HG02870 (cell line): Measurements from ENCODE around the gene ZPR1.

Source experiments
- ATAC-seq: cut with Tn5 transposase; IDR thresholded peaks from one replicate; pipeline ENCODE4 v1.9.1; 2021; ENCODE audit warnings: mild to moderate bottlenecking, moderate library complexity; ENCODE audit not compliant: unreplicated experiment

The ZPR1 gene

DNA sequence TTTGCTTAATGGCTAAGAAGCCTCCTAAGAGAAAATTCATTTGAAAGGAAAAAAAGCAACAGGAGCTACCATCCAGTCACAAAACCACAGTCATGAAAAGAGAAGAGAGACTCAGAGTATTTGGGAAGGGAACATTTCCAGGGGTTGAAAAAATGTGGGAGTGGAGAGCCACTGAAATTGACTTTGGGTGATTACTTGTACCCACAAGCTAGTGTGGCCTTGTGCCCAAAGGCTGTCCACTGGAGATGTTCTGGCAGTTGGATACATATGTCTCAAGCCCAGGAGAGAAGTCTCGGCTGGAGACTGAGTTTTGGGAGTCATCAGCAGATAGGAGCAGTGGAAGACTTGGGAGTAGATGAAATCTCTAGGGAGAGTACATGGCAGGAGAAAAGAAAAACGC is 7.0 kb upstream of the ZPR1 start:
- ATAC-seq: no peak

DNA sequence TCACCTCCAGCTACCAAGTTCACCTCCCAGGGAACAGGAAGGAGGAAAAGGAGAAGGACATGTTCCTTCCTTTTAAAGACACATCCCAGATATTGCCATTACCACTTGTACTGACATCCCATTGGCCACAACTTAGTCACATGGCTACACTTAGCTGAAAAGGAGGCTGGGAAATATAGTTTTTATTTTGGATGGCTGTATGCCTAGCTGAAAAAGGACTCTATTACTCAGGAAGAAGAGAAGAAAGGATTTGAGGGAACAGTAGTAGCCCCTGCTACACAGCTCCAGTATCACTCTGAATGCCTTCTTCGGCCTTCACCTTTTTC is 5.9 kb upstream of the ZPR1 start:
- no peak for ATAC-seq

DNA sequence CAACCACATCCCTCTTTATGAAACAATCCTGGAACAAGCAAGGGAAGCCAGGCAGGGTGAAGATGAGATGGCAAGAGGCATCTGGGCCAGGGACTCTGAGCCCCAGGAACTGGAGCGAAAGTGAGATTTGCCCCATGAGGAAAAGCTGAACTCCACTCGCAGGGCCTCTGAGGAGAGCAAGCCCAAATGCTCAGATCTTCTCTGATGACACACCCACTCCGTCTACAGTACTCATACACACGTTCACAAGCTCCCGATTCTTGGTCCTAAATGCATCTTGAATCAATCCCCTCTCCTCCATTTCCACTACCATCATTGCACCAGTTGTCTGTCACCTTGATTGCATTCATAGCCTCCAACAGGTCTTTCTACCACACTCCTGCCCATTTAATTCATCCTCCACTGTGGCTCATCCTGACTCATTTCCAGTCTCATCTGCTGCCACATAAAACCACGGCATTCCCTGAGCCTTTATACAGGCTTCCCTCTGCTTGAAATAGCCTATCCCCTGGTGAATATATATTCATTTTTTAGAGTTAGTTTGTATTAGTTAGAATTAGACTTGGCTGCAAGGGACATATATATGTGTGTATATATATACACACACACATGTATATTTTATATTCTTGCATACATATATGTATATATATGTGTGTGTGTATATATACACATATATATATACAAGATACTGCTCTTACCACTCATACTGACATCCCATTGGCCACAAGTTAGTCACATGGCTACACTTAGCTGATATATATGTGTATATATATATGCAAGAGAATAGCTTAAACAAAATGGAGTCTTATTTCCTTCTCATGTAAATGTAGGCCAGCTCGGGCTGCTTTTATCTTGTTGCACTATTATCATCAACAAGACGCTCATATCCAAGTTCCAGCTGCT is 5.3 kb upstream of the ZPR1 start:
- ATAC-seq: no peak

DNA sequence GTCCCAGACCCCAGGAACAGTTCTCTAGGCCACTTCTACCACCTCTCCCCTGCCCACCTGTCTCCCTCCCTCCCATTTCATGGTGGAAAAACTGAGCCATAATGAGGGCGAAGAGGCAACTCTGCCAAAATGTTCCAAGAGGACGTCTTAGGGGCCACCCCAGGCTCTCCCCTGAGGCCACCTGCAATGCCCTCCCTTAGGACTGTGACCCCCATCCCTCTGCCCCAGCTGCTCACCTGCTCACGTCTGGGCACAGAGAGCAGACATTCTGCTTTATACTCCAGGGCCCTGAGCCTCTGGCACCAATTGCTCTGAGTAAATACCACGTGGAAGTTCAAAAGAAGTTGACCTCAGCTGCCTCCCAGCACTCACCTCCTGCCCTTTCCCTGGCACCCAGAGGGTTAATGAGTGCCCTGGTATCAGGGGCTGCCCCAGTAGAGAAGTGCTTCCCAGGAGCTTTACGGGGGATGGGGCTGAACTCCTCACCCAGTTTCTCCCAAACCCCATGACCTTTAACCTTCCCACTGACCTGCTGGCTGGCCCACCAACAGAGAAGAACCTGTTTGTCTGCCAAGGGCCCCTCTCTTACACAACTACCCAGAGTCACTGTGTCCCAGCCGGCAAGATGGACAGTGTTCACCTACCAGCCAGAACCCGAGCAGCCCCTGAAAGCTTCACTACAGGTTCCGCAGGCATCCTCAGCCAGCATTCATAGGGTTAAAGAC is 4.5 kb upstream of the ZPR1 start:
- no peak for ATAC-seq

DNA sequence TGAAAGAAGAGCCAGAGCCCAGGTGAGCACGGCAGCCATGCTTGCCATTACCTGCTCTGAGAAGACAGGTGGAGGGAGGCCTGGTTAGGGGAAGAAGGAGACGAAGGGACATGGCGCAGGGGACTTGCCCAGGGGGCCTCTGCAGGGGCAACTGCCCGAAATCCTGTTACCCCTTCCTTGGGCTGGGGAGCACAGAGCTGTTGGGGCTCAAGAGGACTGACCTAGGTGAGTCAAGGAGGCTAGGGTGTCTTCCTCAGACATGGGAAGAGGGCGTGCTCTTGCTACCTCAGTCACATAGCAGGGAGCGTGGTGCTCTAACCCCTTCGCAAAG is 4.0 kb upstream of the ZPR1 start, which contains the start of gene APOA5:
Gene APOA5 (minus strand): TSS at position 67 of the 331 bp plus-strand sequence. CDS start 19 bp downstream, at position 48.
- no peak for ATAC-seq

DNA sequence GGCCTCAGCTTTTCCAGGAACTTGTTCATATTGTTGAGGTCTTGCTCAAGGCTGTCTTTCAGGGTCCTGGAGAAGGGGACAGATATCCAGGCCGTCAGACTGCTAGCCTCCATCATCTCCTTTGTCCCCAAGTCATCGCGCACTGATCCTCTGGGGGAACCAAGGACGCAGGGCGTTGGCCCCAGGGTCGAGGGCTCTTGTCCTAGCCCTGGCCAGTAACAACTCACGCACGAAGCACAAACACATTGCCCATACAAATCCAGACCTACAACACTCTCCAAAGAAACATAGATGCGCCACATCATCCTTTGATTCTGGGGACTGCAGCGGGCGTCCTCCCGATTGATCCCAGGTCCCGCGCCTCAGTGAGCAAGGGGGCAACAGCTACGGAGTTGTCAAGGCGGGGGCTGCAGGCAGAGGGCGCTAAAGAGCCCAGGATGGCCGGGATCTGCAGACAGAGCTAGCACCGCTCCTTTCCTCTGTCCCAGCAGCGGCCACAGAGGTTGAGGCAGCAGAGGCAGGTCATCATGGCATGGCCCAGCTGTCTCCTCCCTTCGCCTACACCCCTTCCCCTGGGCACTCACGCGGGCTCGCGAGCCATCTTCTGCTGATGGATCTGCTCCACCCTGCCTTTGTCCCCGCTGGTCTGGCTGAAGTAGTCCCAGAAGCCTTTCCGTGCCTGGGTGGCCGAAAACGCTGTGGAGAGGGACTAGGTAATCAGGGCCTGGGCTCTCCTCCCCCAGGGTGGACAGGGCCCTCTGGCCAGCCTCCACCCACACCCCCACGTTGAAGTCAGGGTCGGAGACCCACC is 3.4 kb upstream of the ZPR1 start:
- peak; percentile 36 for ATAC-seq

DNA sequence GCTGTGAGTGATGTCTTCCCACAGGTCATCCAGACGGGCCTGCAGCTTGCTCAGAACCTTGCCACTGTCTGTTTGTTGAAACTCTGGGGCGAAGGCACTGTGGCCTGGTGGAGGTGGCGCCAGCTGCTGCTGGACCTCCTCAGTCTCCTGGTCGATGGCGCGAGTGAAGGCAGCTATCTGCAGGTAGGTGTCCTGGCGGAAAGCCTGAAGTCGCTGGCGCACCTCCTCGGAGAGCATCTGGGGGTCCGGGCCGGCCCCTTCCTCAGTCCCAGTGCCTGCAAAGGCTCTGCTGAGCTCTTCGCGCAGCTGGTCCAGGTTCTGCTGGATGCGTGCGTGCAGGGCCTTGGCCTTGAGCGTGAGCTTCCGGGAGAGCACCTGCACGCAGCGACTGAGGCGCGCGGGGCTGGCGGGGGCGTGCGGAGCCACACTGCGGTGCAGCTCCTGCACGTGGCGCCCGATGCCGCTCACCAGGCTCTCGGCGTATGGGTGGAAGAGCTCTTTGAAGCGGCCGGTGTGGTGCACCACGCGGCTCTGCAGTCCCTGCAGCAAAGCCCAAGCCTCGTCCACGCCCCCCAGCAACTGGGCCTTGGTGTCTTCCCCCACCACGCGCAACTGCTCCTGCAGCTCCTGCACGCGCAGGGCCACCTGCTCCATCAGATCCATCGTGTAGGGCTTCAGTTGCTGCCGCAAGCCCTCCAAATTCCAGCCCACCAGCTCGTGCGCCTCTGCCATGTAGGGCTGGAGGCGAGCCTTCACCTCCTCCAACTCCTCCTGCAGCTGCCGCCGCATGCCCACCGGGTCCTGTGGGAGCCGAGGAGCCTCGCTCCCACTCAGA is 2.6 kb upstream of the ZPR1 start:
- ATAC-seq: no peak

DNA sequence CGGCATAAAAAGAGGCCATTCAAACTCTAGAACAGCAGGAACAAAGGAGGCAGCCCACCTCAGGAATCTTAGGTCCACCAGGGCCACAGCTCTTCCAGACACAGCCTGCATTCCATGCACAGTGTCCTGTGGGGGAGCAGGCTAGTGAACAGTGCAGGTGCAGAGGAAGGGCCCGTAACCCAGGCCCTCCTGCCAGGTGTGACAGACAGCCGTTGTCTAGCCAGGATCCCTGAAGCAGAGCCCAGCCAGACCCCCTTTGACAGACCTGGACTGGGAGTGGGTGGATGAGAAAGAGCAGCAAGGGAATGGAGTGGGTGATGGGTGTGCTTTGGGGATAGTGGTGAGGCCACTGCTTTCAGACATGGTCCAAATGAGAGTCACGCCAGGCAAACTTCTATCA is 1.2 kb upstream of the ZPR1 start:
- no peak for ATAC-seq

DNA sequence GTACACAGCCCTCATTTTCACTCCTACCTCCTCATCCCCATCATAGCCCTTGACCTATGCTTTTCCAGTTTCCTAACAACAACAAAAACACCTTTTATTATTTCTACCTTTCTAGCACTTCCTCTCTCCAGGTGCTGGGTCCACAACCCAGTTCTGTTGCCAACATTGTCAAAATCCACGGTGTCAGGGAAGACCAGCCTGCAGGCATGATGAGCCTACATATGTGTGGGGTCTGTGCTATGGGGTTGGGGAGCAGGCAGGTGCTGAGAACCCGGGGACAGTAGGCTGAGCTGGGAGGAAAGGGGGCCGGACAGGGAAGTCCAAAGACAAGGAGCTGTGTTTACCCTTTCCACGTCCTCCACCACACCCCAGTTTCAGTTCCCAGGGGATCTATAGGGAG is 711 bp upstream of the ZPR1 start:
- no peak for ATAC-seq

DNA sequence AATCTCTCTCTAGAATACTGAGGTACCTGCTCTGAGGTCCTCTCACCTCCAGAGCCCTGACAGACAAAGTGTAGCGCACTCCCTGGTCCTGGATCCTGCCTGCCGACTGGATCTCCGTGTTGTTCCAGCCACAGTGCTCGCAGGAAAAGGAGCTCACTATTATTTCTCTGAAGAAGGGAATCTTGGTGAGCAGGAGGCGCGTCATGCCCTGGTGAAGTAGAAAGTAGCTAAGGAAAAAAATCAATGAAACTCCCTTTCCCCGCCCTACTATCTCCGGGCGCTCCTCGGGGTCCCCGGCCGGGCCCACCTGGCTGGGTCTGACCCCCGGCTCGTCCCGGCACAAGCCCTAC is 412 bp downstream of the ZPR1 start:
- no peak for ATAC-seq

DNA sequence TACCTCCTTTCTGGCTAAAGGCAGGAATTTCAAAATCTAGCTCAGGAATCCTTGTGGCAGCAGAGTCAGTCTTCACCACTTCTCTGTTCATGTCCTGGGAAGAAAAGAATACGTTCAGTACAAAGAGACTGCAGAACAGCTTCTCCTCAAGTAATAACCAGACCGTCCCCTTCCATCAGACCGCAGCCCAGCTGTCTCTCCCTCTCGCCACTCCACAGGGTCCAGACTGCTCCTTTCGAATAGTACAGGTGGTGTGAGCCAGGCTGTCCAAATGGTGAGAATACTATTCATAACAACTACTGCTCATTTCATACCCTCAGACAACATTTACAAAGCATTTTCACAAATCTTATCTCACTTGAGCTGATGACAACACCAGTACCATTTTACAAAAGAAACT is 857 bp downstream of the ZPR1 start:
- ATAC-seq: no peak

DNA sequence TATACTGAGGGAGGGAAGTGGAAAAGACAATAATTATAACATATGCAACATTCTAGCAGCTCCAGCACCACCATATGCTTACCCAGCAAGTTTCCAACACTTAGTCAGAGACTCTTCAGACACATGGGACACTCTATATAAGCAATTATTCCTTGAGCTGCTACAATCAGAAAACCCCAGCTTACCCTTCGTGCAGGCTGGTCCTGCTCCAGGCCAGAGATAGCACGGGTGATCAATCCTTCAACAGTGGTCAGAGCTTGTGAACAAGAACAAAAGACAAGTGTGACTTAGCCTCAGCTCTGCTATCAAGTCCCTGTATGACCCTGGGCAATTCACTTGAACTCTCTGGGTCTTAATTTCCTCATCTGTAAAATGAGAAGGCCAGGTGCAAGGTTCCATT is 1.5 kb downstream of the ZPR1 start:
- ATAC-seq: no peak

DNA sequence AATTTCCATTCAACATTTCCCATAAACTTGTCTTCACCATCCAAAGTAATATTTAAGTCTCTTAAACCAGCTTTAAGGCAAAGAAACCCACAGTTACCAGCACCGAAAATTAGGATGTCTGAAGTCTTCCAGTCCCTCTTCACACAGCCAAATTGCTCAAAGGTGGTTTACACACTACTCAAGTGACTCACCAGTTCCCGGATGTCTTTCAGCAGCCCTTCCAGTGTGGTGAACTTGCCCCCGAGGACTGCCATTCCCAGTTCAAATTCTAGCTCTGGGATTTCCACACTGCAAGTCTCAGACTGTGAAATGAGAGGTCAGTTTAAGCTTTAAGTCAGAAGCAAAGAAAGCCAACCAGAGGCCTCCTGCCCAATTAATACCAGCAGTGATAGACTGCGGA is 5.1 kb downstream of the ZPR1 start:
- peak; percentile 52 for ATAC-seq

DNA sequence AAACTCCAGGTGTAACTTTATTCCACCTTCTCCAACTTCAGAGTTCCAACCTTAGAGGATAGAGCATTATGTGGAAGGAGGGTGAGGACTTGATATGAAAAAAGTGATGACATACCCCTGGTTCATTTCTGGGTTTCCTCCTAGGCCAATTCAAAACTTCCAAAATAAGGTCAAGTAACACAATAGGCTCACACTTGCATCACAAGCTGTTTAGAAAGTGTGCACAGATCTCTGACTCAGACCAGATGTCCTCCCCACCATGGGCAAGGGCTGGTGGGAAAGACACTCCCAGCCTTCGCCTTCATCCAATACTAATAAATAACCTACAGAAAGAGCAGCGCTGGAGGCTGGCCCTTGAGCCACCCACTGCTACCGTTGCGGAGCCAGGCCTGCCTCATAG is 9.3 kb downstream of the ZPR1 start:
- no peak for ATAC-seq

DNA sequence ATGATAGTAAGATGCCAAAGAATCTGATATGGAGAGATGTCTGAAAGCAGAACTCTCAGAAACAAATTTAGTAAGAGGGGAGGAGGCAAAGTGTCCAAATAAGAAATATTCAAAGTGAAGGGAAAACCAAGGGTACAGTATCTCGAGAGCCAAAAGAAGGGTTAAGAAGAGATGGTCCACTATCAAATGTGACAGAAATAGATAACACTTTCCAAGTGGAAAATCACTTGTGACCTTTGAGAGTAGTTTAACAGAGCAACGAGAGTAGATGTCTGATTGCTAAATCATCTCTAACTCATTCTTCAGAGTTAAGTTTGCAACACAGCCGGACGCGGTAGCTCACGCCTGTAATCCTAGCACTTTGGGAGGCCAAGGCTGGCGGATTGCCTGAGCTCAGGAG is 10.8 kb downstream of the ZPR1 start:
- no peak for ATAC-seq

DNA sequence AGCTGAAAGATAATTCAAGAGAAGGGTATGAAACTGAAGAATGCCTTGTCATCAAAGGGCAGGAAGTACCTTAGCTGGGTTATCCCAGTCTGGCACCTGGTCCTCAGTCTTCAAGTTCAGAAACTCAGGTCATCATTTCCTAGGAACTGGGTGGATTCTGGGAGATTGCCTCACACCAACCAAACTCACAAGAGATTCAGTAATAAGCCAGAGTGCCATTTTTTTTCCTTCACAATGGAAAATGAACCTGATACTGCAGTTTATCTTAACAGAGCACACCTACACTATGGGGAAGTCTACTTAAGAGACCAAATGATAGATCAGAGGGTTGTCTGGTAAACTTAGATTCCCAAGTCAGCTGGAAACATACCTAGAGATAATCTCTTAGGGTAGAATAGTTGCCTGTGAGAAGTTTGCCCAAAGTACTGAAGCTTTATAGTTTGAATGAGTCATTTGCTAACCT is 11.3 kb downstream of the ZPR1 start:
- ATAC-seq: no peak

DNA sequence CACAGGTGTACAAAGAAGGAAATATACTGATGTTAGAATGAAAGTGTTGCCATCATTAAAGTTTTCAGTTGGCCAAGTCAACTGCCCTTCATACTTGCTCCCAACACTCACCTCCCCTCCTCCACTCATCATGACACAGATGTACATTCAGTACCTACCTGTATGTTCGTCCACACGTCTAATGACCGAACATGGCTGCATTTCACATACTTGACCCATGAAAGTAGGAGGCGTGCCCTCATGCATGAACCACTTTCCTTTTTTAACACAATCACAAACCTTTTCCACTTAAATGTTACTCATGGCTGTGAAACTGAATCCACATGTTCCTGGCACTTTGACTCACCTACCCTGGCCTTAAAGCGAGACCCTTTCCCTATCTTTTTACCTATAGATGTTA is 11.8 kb downstream of the ZPR1 start:
- ATAC-seq: no peak

DNA sequence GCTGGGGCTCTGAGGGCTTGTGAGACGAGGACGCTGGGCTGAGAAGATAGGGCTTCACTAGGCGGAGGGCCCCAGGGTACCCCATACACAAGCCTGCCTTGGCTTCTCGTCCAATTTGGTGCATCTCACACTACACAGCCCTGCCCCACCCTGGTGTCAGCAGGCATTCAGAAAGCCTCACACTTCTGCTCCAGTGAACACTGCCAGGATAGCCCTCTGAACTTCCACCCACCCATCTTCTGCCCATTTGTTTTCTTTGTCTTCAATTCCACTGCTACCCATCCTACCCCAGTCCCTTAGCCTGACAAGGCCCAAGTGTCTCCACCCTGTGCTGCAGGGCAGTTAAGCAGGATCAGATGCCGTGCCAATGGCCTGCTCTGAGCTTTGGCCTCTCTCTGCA is 13.2 kb downstream of the ZPR1 start:
- no peak for ATAC-seq

DNA sequence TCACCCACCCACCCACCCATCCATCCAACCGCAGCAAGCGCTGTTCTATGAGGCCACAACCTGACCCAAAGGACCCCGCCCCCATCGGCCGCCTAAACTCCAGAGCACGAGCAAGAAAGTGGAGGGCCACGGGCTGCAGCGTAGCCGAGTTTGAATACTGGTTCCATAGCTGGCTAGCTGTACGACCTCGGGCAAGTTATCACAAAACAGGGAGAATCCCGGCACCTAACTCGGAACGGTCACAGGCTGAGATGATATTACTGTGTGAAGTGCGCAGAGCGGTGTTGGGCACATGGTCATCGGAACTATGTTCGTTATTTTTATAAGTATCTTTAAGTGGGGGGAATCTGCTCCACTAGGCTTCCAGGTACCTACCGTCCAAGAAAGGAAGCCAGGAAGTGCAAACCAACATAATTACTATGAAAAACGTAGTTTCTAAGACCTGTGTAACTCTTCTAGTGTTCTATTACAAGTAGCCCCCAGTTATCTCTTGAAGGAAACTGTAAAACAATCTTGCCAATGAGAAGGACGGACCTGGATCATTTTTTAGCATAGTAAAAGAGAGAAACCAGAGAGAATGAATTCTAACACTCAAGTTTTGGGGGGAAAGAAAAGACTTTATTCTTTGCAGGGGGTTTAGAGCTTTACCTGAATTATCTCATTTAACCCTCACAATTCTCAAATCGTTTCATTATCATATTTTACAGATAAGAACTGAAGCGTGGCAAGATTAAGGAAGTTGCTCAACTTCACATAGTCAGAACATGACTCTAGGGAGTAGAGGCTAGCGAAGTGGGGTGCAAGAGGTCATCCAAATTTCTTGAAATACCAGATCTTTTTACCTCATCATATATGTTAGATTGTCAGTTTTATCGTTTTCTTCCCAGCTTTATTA is 14.4 kb downstream of the ZPR1 start:
- ATAC-seq: peak; percentile 27
